H9 (cell line): Measurements from ENCODE around the gene PGBD2. TPM values are rescaled to one million over a fixed set of nuclear protein-coding genes. Genes with fewer than 3 reads are reported as not detected.

Experiments used
- DNase-seq: peaks from one replicate; pipeline ENCODE4 v3.0.0-alpha.2; 2017
- H2AFZ ChIP-seq: one replicate; pipeline ENCODE4 v1.6.1; 2013; ENCODE audit warnings: mild to moderate bottlenecking, low read length, control low read depth, moderate library complexity
- H2AK5ac ChIP-seq: 2 replicates; pipeline ENCODE4 v1.6.1; 2013; ENCODE audit warnings: low read length, control low read depth, mixed read lengths; ENCODE audit not compliant: insufficient read length
- H2BK120ac ChIP-seq: one replicate; pipeline ENCODE4 v1.6.1; 2013; ENCODE audit warnings: low read depth, mild to moderate bottlenecking, low read length, control low read depth, inconsistent platforms; ENCODE audit not compliant: poor library complexity, severe bottlenecking
- H2BK12ac ChIP-seq: 2 replicates; pipeline ENCODE4 v1.6.1; 2013; ENCODE audit warnings: low read length, control low read depth, mixed read lengths, low read depth; ENCODE audit not compliant: insufficient read length
- H2BK15ac ChIP-seq: 2 replicates; pipeline ENCODE4 v1.6.1; 2013; ENCODE audit warnings: low read depth, low read length, control low read depth
- H2BK20ac ChIP-seq: one replicate; pipeline ENCODE4 v1.6.1; 2013; ENCODE audit warnings: low read depth, mild to moderate bottlenecking, low read length, control low read depth, inconsistent platforms; ENCODE audit not compliant: poor library complexity, severe bottlenecking
- H2BK5ac ChIP-seq: 2 replicates; pipeline ENCODE4 v1.6.1; 2013; ENCODE audit warnings: low read length, control low read depth, mixed read lengths; ENCODE audit not compliant: insufficient read length
- H3K14ac ChIP-seq: 2 replicates; pipeline ENCODE4 v1.6.1; 2013; ENCODE audit warnings: low read length, control low read depth; ENCODE audit not compliant: insufficient read depth
- H3K18ac ChIP-seq: 2 replicates; pipeline ENCODE4 v1.6.1; 2013; ENCODE audit warnings: low read depth, mild to moderate bottlenecking, mixed read lengths, low read length, control low read depth; ENCODE audit not compliant: insufficient read length
- H3K23ac ChIP-seq: 2 replicates; pipeline ENCODE4 v1.6.1; 2013; ENCODE audit warnings: low read length, control low read depth, mixed read lengths, low read depth; ENCODE audit not compliant: insufficient read length
- H3K23me2 ChIP-seq: 2 replicates; pipeline ENCODE4 v1.6.1; 2013; ENCODE audit warnings: low read depth, mild to moderate bottlenecking, mixed read lengths, low read length, control low read depth; ENCODE audit not compliant: insufficient read length, poor library complexity, severe bottlenecking
- H3K27ac ChIP-seq: 2 replicates; pipeline ENCODE4 v1.5.1; 2013; ENCODE audit warnings: low read length, control low read depth, mixed read lengths, low read depth; ENCODE audit not compliant: insufficient read length
- H3K27me3 ChIP-seq: 2 replicates; pipeline ENCODE4 v1.6.1; 2013; ENCODE audit warnings: low read length, control low read depth, inconsistent platforms; ENCODE audit not compliant: insufficient read depth
- H3K4ac ChIP-seq: 2 replicates; pipeline ENCODE4 v1.6.1; 2013; ENCODE audit warnings: low read depth, mild to moderate bottlenecking, control low read depth, inconsistent platforms, low read length, moderate library complexity
- H3K4me1 ChIP-seq: 2 replicates; pipeline ENCODE4 v1.6.1; 2013; ENCODE audit warnings: low read length, control low read depth, inconsistent platforms; ENCODE audit not compliant: insufficient read depth
- H3K4me2 ChIP-seq: 2 replicates; pipeline ENCODE4 v1.6.1; 2013; ENCODE audit warnings: low read length, control low read depth, mixed read lengths; ENCODE audit not compliant: insufficient read length, insufficient read depth
- H3K56ac ChIP-seq: 2 replicates; pipeline ENCODE4 v1.6.1; 2013; ENCODE audit warnings: low read depth, mild to moderate bottlenecking, mixed read lengths, low read length, control low read depth; ENCODE audit not compliant: insufficient read length
- H3K79me1 ChIP-seq: 2 replicates; pipeline ENCODE4 v1.6.1; 2013; ENCODE audit warnings: low read depth, mild to moderate bottlenecking, moderate library complexity, low read length, control low read depth, inconsistent platforms; ENCODE audit not compliant: insufficient read depth, poor library complexity, severe bottlenecking
- H3K79me2 ChIP-seq: 2 replicates; pipeline ENCODE4 v1.6.1; 2013; ENCODE audit warnings: low read length, control low read depth, inconsistent platforms; ENCODE audit not compliant: insufficient read depth
- H3K9ac ChIP-seq: 2 replicates; pipeline ENCODE4 v1.6.1; 2013; ENCODE audit warnings: low read length, control low read depth, mixed read lengths; ENCODE audit not compliant: insufficient read length; ENCODE audit errors: extremely low read depth
- H3K9me3 ChIP-seq: one replicate; pipeline ENCODE4 v1.6.1; 2013; ENCODE audit warnings: low read depth, low read length, inconsistent platforms; ENCODE audit not compliant: control insufficient read depth
- H3T11ph ChIP-seq: one replicate; pipeline ENCODE4 v1.6.1; 2013; ENCODE audit warnings: mild to moderate bottlenecking, low read length, control low read depth, inconsistent platforms
- H4K20me1 ChIP-seq: one replicate; pipeline ENCODE4 v1.6.1; 2013; ENCODE audit not compliant: control insufficient read depth, insufficient read length, insufficient read depth
- H4K5ac ChIP-seq: 2 replicates; pipeline ENCODE4 v1.6.1; 2013; ENCODE audit warnings: low read depth, mild to moderate bottlenecking, mixed read lengths, low read length, control low read depth; ENCODE audit not compliant: insufficient read length
- H4K8ac ChIP-seq: replicated peaks from 2 replicates; pipeline ENCODE4 v1.6.1; 2013; ENCODE audit warnings: low read length, control low read depth, mixed read lengths, low read depth; ENCODE audit not compliant: insufficient read length
- H4K91ac ChIP-seq: 2 replicates; pipeline ENCODE4 v1.6.1; 2013; ENCODE audit warnings: low read depth, mild to moderate bottlenecking, moderate library complexity, mixed read lengths, low read length, control low read depth; ENCODE audit not compliant: insufficient read length
- H3K27ac Mint-ChIP-seq, 3 experiments: 2 replicates in 2 of 3; 3 replicates in 1 of 3; pipeline ENCODE4 v1.8.0; 2020 to 2021; ENCODE audit warnings: mixed read lengths in 3 of 3, mild to moderate bottlenecking in 1 of 3, moderate library complexity in 1 of 3
- H3K27me3 Mint-ChIP-seq: 2 replicates; pipeline ENCODE4 v1.8.0; 2021; ENCODE audit warnings: low read depth, mild to moderate bottlenecking, moderate library complexity, mixed read lengths
- H3K36me3 Mint-ChIP-seq, 3 experiments: 2 replicates in 2 of 3; 3 replicates in 1 of 3; pipeline ENCODE4 v1.8.0; 2020 to 2021; ENCODE audit warnings: low read depth in 3 of 3, mixed read lengths in 3 of 3; ENCODE audit not compliant: insufficient read depth in 1 of 3
- H3K4me1 Mint-ChIP-seq, 2 experiments: 2 replicates each; pipeline ENCODE4 v1.8.0; 2020; ENCODE audit warnings: mixed read lengths in 2 of 2
- H3K4me3 Mint-ChIP-seq, 2 experiments: 2 replicates in 1 of 2; 3 replicates in 1 of 2; pipeline ENCODE4 v1.8.0; 2020 to 2021; ENCODE audit warnings: mild to moderate bottlenecking in 2 of 2, mixed read lengths in 2 of 2, moderate library complexity in 1 of 2
- H3K9me3 Mint-ChIP-seq, 2 experiments: 2 replicates in 1 of 2; 3 replicates in 1 of 2; pipeline ENCODE4 v1.8.0; 2020; ENCODE audit warnings: mild to moderate bottlenecking in 2 of 2, mixed read lengths in 2 of 2, moderate library complexity in 1 of 2
- CTCF ChIP-seq: fragments of 200-600 bp; sonication (generic); conservative IDR thresholded peaks from 3 replicates; pipeline ENCODE4 v1.8.0; 2021; ENCODE audit warnings: antibody characterized with exemption, mild to moderate bottlenecking
- WGBS: extraction: QIAGEN DNeasy Blood & Tissue Kit; methylation state at CpG from one replicate; pipeline ENCODE4 v1.1.7; 2013; ENCODE audit warnings: missing lambda C conversion rate, low lambda C conversion rate, mixed read lengths; ENCODE audit not compliant: insufficient read length; ENCODE audit errors: extremely low coverage; 5-methylcytosine and 5-hydroxymethylcytosine counted together
- total RNA-seq: library from RNA; stranded (reverse); gene quantifications from 2 replicates; pipeline ENCODE4 v1.2.1, GENCODE V29; 2021

The PGBD2 gene
- total RNA-seq, 1 experiment from 2014 or later = 10.4 TPM

GRCh38 chr1:248904437-248905216 is 1.4 kb upstream of the PGBD2 start:
- H4K5ac ChIP-seq = no peak overlapping the region
- H3K4me2 ChIP-seq = no peak overlapping the region
- DNase-seq = no peak

More at GRCh38 chr1:248904437-248905216, 1.4 kb upstream of the PGBD2 start:
- H3K9ac ChIP-seq = no peak overlapping the region
- H3K79me2 ChIP-seq = no peaks in the 10 kb centered on the region; the same call in 1 of the 2 replicates
- H4K8ac ChIP-seq = no peak overlapping the region
- no peak overlapping the region for H3K14ac ChIP-seq
- H3K27ac ChIP-seq = no peak overlapping the region
- H2AK5ac ChIP-seq = no peak overlapping the region
- peak overlapping the region in 1 of 3 experiments; percentile 82; a peak in 1 of 7 replicates for H3K27ac Mint-ChIP-seq
- no peak overlapping the region for H2BK15ac ChIP-seq
- H3T11ph ChIP-seq = no peak overlapping the region
- no peak overlapping the region for H3K23ac ChIP-seq
- peak overlapping the region in 1 of 2 experiments; percentile 96; a peak in 1 of 5 replicates for H3K4me3 Mint-ChIP-seq
- no peak overlapping the region for H4K91ac ChIP-seq
- peaks cover 11% of the 10 kb centered on the region for H3K27me3 Mint-ChIP-seq
- peaks cover 10% of the 10 kb centered on the region for H3K23me2 ChIP-seq
- H3K9me3 Mint-ChIP-seq = no peaks in the 10 kb centered on the region; a peak in 1 of 5 replicates
- no peak overlapping the region for H2BK20ac ChIP-seq
- H2AFZ ChIP-seq = no peak overlapping the region
- H3K9me3 ChIP-seq = no peaks in the 10 kb centered on the region
- H4K20me1 ChIP-seq = no peaks in the 10 kb centered on the region
- no CpG with 5 or more reads among the region's 3 CpGs for WGBS
- peaks cover 0 to 5% (median 3%) of the 10 kb centered on the region in 3 experiments; a peak in 2 of 7 replicates for H3K36me3 Mint-ChIP-seq
- H2BK5ac ChIP-seq = no peak overlapping the region
- no peaks in the 10 kb centered on the region for H3K27me3 ChIP-seq
- no peak overlapping the region for H2BK12ac ChIP-seq
- peaks cover 8% of the 10 kb centered on the region for H3K4me1 ChIP-seq
- H3K4me1 Mint-ChIP-seq = peaks cover 36 to 37% of the 10 kb centered on the region in 2 experiments
- no peak overlapping the region for H2BK120ac ChIP-seq
- no peaks in the 10 kb centered on the region for H3K79me1 ChIP-seq
- H3K18ac ChIP-seq = no peak overlapping the region
- no peak overlapping the region for H3K56ac ChIP-seq
- TF ChIP-seq CTCF = no peak
- no peak overlapping the region for H3K4ac ChIP-seq
